Measurements from ENCODE around the gene ATN1.

Gene ATN1

DNA sequence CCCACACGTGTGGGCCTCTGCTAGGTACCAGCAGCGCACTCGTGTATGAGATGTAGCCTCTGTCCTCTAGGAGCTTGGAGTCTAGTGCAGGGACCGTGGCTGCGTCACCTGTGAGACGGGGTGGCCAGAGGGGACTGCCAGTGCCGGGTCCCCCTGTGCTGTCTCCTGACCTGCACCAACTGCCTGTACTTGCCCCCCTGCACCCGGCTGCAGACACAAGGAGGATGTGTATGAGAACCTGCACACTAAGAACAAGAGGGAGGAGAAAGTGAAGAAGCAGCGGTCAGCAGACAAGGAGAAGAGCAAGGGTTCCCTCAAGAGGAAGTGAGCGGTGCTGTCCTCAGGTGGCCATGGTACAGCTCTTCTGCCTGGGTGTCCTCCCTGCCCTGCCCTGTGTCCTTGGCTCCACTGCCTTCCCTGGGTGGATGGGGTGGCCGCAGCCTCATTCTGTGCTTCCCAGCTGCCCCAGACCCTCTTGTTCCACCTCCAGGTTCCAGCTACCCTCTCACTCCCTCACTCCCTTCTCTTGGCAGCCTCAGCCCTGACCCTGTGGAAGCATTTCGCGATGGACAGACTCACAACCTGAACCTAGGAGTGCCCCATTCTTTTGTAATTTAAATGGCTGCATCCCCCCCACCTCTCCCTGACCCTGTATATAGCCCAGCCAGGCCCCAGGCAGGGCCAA, 33.0 kb downstream of the ATN1 start:
- TF ChIP-seq, protein P1, sequence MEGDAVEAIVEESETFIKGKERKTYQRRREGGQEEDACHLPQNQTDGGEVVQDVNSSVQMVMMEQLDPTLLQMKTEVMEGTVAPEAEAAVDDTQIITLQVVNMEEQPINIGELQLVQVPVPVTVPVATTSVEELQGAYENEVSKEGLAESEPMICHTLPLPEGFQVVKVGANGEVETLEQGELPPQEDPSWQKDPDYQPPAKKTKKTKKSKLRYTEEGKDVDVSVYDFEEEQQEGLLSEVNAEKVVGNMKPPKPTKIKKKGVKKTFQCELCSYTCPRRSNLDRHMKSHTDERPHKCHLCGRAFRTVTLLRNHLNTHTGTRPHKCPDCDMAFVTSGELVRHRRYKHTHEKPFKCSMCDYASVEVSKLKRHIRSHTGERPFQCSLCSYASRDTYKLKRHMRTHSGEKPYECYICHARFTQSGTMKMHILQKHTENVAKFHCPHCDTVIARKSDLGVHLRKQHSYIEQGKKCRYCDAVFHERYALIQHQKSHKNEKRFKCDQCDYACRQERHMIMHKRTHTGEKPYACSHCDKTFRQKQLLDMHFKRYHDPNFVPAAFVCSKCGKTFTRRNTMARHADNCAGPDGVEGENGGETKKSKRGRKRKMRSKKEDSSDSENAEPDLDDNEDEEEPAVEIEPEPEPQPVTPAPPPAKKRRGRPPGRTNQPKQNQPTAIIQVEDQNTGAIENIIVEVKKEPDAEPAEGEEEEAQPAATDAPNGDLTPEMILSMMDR (IDR thresholded peaks at IDR 0.05; ENCODE audit: control insufficient read depth, insufficient read depth, low read depth, low read length, missing control alignments) = peak; percentile 29
- no peak for DNase-seq (ENCODE audit: low read depth)
- H3K4me3 ChIP-seq (ENCODE audit: control insufficient read depth, low read depth, low read length) = no peak overlapping the region

DNA sequence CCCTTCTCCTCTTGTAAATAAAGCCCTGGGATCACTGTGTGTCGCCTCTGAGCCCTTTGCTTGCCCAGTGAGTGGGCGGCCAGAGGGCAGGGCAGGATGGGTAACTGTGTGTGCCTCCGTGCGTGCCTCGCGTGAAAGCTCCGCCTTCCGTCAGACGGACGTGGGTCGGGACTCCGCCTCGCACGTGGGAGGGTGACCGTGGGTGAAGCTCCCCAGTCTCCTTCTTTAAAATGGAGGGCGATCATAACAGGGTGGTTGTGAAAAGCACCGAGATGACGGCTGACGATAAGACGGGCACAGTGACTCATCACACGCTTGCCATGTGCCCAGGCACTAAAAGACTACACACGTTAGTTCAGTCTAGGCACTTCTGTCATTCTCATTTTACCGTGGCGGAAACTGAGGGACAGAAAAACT, 33.5 kb downstream of the ATN1 start:
- DNase-seq (ENCODE audit: low read depth) = no peak
- no peak overlapping the region for H3K4me3 ChIP-seq (ENCODE audit: control insufficient read depth, low read depth, low read length)
- TF ChIP-seq, protein P1 (IDR thresholded peaks at IDR 0.05; ENCODE audit: control insufficient read depth, insufficient read depth, low read depth, low read length, missing control alignments) = no peak

- TF ChIP-seq, protein P1 (IDR thresholded peaks at IDR 0.05; ENCODE audit: control insufficient read depth, insufficient read depth, low read depth, low read length, missing control alignments) = peak; percentile 55
- DNase-seq (ENCODE audit: low read depth) = no peak
- H3K4me3 ChIP-seq (ENCODE audit: control insufficient read depth, low read depth, low read length) = no peak overlapping the region
Observed at GRCh38 chr12:6961695-6962284, 34.0 kb downstream of the ATN1 start.

- TF ChIP-seq, protein P1 (IDR thresholded peaks at IDR 0.05; ENCODE audit: control insufficient read depth, insufficient read depth, low read depth, low read length, missing control alignments) = no peak
- DNase-seq (ENCODE audit: low read depth) = no peak
- no peak overlapping the region for H3K4me3 ChIP-seq (ENCODE audit: control insufficient read depth, low read depth, low read length)
Observed at GRCh38 chr12:6962285-6963015, 34.7 kb downstream of the ATN1 start.

GRCh38 chr12:6963016-6963731, 35.4 kb downstream of the ATN1 start:
- no peak for DNase-seq (ENCODE audit: low read depth)
- no peak overlapping the region for H3K4me3 ChIP-seq (ENCODE audit: control insufficient read depth, low read depth, low read length)
- TF ChIP-seq, protein P1 (IDR thresholded peaks at IDR 0.05; ENCODE audit: control insufficient read depth, insufficient read depth, low read depth, low read length, missing control alignments) = no peak

GRCh38 chr12:6963791-6964413, 36.1 kb downstream of the ATN1 start:
- H3K4me3 ChIP-seq (ENCODE audit: control insufficient read depth, low read depth, low read length) = no peak overlapping the region
- DNase-seq (ENCODE audit: low read depth) = no peak
- TF ChIP-seq, protein P1 (IDR thresholded peaks at IDR 0.05; ENCODE audit: control insufficient read depth, insufficient read depth, low read depth, low read length, missing control alignments) = no peak
